Fibroblast of pulmonary artery (primary cell): ENCODE measurements around the gene POLR2F.
"Not testable (repeated sequence)": the region's sequence is repeated elsewhere in the genome, so short reads cannot be mapped to it uniquely, and the experiment has no call there.

Source experiments
- DNase-seq: peaks from one replicate; pipeline ENCODE4 v3.0.0-alpha.2; 2010; ENCODE audit warnings: low read depth
- H3K4me3 ChIP-seq: replicated peaks from 2 replicates; pipeline ENCODE4 v1.5.1; 2011; ENCODE audit warnings: low read depth, mild to moderate bottlenecking, control low read depth, low read length, moderate library complexity
- CTCF ChIP-seq: IDR thresholded peaks from 2 replicates; pipeline ENCODE4 v1.5.1; 2011; ENCODE audit warnings: mild to moderate bottlenecking, control low read depth, low read length, inconsistent platforms; ENCODE audit errors: missing control alignments

POLR2F gene

DNA sequence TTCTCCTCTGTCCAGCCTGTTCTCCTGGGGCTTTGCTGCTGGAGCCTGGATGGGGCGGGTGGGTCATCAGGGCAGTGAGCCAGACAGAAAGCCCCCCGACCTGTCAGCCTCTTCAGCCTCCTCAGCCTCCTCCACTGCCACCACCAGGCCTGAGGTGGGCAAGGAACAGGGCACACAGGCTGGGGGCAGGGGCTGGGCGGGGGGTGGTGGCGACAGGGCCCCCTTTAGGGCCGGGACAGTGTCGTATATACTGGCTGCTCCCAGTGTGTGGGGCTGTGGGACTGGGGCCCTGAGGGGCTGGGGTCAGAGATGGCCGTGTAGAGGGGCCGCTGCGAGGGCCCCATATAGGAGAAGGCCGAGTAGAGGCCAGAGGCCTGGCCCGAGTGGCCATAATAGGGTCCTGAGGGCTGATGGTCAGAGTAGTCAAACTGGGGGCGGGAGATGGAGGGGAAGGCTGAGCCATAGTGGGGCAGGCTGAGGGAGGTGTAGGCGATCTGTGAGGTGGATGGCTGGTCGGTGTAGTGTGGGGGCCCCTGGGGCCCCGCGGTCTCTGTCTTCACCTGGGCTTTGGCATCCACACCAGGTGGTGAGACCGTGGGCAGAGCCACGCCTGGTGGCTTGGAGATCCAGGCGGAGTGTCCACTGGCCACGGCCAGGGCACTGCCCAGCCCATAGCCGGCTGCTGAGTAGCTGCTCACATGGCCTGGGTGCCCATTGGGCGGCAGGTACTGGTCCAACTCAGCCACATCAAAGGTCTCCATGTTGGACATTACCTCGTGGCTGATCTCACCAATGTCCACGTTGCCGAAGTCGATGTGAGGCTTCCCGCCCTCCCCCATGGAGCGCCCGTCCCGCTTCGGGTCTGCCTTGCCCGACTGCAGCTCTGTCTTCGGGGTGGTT, 20.0 kb downstream of the POLR2F start:
- no peak overlapping the region for H3K4me3 ChIP-seq
- no peak for TF ChIP-seq CTCF

GRCh38 chr22:37975153-37975552, 21.7 kb downstream of the POLR2F start:
- no peak for DNase-seq
- no peak for TF ChIP-seq CTCF

More for the DNA sequence above, 20.0 kb downstream of the POLR2F start:
- DNase-seq, result no peak

GRCh38 chr22:37976022-37976421, 22.5 kb downstream of the POLR2F start:
- not testable (repeated sequence) for H3K4me3 ChIP-seq, DNase-seq

More at GRCh38 chr22:37975153-37975552, 21.7 kb downstream of the POLR2F start:
- no peak overlapping the region for H3K4me3 ChIP-seq

DNA sequence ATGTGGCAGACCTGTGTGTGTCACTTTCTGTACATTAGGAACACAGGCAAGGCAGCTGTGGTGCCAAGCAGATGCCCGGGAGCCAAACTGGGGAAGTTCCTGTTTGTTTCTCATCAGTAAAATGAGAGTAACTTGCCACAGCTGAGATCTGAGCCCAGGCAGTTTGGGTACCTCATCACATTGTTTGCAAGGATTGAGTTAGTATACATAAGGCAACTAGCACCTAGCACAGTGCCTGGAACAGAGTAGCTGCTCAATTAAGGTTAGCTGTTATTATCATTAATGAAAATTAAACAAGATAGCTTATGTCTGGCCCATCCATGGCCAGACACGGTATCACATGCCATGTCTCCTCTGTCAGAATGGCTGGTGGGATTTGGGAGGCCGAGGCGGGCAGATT, 23.0 kb downstream of the POLR2F start:
- no peak for DNase-seq
- H3K4me3 ChIP-seq, result no peak overlapping the region
- no peak for TF ChIP-seq CTCF

DNA sequence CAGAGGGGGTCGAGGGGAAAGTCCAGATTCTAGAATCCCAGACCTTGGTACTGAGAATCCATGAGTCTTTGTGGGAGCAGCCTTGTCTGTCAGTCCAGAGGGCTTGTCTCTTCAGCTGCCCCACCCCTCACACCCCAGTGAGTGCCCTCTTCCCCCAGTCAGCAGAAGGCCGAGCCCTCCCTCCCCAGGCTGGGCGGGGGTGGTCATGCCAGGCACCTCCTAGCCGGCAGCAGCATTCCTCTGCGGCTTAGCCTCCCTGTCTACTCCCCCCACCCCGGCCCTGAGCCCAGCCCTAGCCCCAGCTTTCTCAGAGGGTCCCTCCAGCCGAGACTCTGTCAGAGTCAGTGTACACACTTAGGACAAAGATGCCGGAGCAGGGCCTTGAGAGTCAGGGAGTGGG, 26.3 kb downstream of the POLR2F start:
- TF ChIP-seq CTCF, result no peak
- DNase-seq, result no peak
- no peak overlapping the region for H3K4me3 ChIP-seq

DNA sequence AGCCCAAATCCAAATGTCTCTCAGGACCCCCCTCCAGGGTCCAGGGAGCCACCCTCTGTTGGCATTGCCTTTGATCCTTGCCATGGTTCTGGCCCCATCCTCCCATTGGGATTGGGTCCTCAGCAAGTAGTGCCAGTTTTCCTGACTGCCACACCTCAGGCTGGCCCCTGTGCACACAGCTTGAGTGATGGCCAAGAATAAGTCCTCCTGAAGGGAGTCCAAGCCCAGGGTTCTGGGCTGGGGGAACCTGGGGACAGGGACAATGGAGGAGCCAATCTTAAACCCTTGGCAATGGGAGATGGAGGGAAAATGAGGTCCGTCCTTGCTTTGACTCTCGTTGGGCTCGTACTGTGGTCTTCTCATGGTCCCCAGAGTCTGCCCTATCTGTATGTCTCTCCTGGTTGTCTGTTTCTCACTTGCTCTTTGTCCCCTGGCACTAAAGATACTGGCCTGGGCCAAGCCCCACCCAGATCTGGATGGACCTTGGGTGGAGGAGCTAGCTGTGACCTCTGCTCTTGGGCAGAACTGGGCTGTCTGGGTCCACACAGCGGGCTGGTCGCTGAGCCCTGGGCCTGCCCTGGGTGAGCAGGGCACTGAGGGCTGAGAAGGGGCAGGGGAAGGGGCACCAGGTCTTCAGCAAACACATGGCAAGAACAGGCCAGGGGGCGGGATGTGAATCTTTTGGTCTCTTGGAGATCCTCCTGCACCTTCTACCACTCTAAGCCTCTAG, 27.9 kb downstream of the POLR2F start:
- no peak overlapping the region for H3K4me3 ChIP-seq
- DNase-seq, result no peak
- no peak for TF ChIP-seq CTCF

DNA sequence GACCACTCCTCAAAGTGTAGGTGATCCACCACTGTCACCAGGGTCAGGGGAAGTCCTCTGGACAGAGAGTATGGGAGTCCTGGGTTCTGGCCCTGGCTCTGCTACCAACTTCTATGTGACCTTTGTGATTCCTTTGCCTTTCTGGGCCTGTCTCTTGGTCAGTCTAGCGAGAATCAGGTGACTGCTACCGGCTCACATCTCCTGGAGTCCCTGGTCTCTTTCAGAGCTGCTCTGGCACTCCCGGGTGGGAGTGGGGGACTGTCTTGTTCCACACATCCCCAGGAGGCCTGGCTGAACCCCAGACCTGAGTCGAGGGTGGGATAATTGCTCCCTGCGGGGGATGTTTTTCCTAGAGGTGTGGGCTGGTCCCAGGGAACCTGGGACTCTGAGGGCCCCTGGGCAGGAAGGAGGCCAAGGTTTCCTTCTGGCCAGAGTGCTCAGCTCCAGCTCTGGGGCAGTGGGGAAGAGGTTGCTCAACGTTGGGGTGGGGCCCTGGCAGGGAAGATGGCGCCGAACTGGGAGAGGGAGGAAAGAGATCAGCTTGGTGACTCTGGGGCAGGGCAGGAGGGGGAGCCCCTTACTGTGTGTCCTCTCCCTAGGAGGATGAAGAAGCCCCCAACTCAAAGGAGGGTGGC, 28.8 kb downstream of the POLR2F start:
- DNase-seq, result no peak
- TF ChIP-seq CTCF, result no peak
- H3K4me3 ChIP-seq, result no peak overlapping the region
